ENCODE measurements around the gene SFR1.
"Not testable (repeated sequence)": the region's sequence is repeated elsewhere in the genome, so short reads cannot be mapped to it uniquely, and the experiment has no call there.

The SFR1 gene

GRCh38 chr10:104122225-104123107, 495 bp downstream of the SFR1 start:
- DNase-seq (ENCODE audit: insufficient read length, low spot score) (no peak), FAIRE-seq (no peak)
- no peak for TF ChIP-seq POLR2A (IDR thresholded peaks at IDR 0.05; ENCODE audit: low read depth, low read length)

- TF ChIP-seq POLR2A (IDR thresholded peaks at IDR 0.05; ENCODE audit: low read depth, low read length), result no peak
- no peak for DNase-seq (ENCODE audit: insufficient read length, low spot score)
- FAIRE-seq, result no peak
Measured at GRCh38 chr10:104123397-104123796, 1.4 kb downstream of the SFR1 start.

- TF ChIP-seq POLR2A (IDR thresholded peaks at IDR 0.05; ENCODE audit: low read depth, low read length), result no peak
- peak; percentile 15 for FAIRE-seq
- DNase-seq (ENCODE audit: insufficient read length, low spot score), result no peak
Measured at GRCh38 chr10:104127411-104127810, 5.4 kb downstream of the SFR1 start.

GRCh38 chr10:104128214-104128613, 6.2 kb downstream of the SFR1 start:
- FAIRE-seq (peak; percentile 92), DNase-seq (ENCODE audit: insufficient read length, low spot score) (no peak)
- TF ChIP-seq POLR2A (IDR thresholded peaks at IDR 0.05; ENCODE audit: low read depth, low read length), result no peak

GRCh38 chr10:104130041-104130440, 8.1 kb downstream of the SFR1 start:
- no peak for TF ChIP-seq POLR2A (IDR thresholded peaks at IDR 0.05; ENCODE audit: low read depth, low read length)
- no peak for FAIRE-seq
- DNase-seq (ENCODE audit: insufficient read length, low spot score), result no peak

GRCh38 chr10:104138131-104138530, 16.2 kb downstream of the SFR1 start:
- no peak for DNase-seq (ENCODE audit: insufficient read length, low spot score)
- TF ChIP-seq POLR2A (IDR thresholded peaks at IDR 0.05; ENCODE audit: low read depth, low read length), result no peak
- FAIRE-seq, result no peak

GRCh38 chr10:104139221-104139620, 17.2 kb downstream of the SFR1 start:
- FAIRE-seq (peak; percentile 11), DNase-seq (ENCODE audit: insufficient read length, low spot score) (no peak)
- no peak for TF ChIP-seq POLR2A (IDR thresholded peaks at IDR 0.05; ENCODE audit: low read depth, low read length)

- DNase-seq (ENCODE audit: insufficient read length, low spot score) (no peak), FAIRE-seq (no peak)
- TF ChIP-seq POLR2A (IDR thresholded peaks at IDR 0.05; ENCODE audit: low read depth, low read length), result no peak
Measured at GRCh38 chr10:104142081-104142480, 20.1 kb downstream of the SFR1 start.

- FAIRE-seq (no peak), DNase-seq (ENCODE audit: insufficient read length, low spot score) (no peak)
- no peak for TF ChIP-seq POLR2A (IDR thresholded peaks at IDR 0.05; ENCODE audit: low read depth, low read length)
Measured at GRCh38 chr10:104143829-104144228, 21.9 kb downstream of the SFR1 start.

GRCh38 chr10:104144931-104145330, 23.0 kb downstream of the SFR1 start:
- DNase-seq (ENCODE audit: insufficient read length, low spot score) (no peak), FAIRE-seq (no peak)
- TF ChIP-seq POLR2A (IDR thresholded peaks at IDR 0.05; ENCODE audit: low read depth, low read length), result no peak

- TF ChIP-seq POLR2A (IDR thresholded peaks at IDR 0.05; ENCODE audit: low read depth, low read length), result no peak
- no peak for FAIRE-seq
Measured at GRCh38 chr10:104146882-104147281, 24.9 kb downstream of the SFR1 start.

GRCh38 chr10:104150139-104150538, 28.2 kb downstream of the SFR1 start:
- FAIRE-seq, result no peak
- DNase-seq (ENCODE audit: insufficient read length, low spot score), result no peak
- TF ChIP-seq POLR2A (IDR thresholded peaks at IDR 0.05; ENCODE audit: low read depth, low read length), result no peak

More at GRCh38 chr10:104146882-104147281, 24.9 kb downstream of the SFR1 start:
- no peak for DNase-seq (ENCODE audit: insufficient read length, low spot score)

GRCh38 chr10:104151737-104152136, 29.8 kb downstream of the SFR1 start:
- no peak for TF ChIP-seq POLR2A (IDR thresholded peaks at IDR 0.05; ENCODE audit: low read depth, low read length)
- DNase-seq (ENCODE audit: insufficient read length, low spot score) (no peak), FAIRE-seq (no peak)

GRCh38 chr10:104155591-104155990, 33.6 kb downstream of the SFR1 start:
- FAIRE-seq, result no peak

GRCh38 chr10:104170610-104171254, 48.8 kb downstream of the SFR1 start:
- no peak for TF ChIP-seq POLR2A (IDR thresholded peaks at IDR 0.05; ENCODE audit: low read depth, low read length)
- FAIRE-seq, result no peak
- no peak for DNase-seq (ENCODE audit: insufficient read length, low spot score)

More at GRCh38 chr10:104155591-104155990, 33.6 kb downstream of the SFR1 start:
- no peak for DNase-seq (ENCODE audit: insufficient read length, low spot score)
- no peak for TF ChIP-seq POLR2A (IDR thresholded peaks at IDR 0.05; ENCODE audit: low read depth, low read length)

GRCh38 chr10:104174136-104174535, 52.2 kb downstream of the SFR1 start:
- DNase-seq (ENCODE audit: insufficient read length, low spot score); FAIRE-seq: not testable (repeated sequence)

Data from H54 (cell line).